Trophoblast cell (in vitro differentiated cells and primary cell): Measurements from ENCODE around the gene CACNA2D2.

Experiments
- DNase-seq, 2 donors: peaks; one replicate each; pipeline ENCODE4 v3.0.0-alpha.2; 2016
- H2AFZ ChIP-seq: 2 replicates; pipeline ENCODE4 v1.6.1; 2013; ENCODE audit warnings: low read length, moderate library complexity, mild to moderate bottlenecking; ENCODE audit not compliant: insufficient read depth, poor library complexity
- H2AK5ac ChIP-seq: 2 replicates; pipeline ENCODE4 v1.6.1; 2013; ENCODE audit warnings: mild to moderate bottlenecking, low read length
- H2BK120ac ChIP-seq: 2 replicates; pipeline ENCODE4 v1.6.1; 2013; ENCODE audit warnings: low read length, mild to moderate bottlenecking, moderate library complexity; ENCODE audit not compliant: insufficient read depth, poor library complexity
- H2BK12ac ChIP-seq: 2 replicates; pipeline ENCODE4 v1.6.1; 2013; ENCODE audit warnings: mild to moderate bottlenecking, low read length, moderate library complexity
- H2BK5ac ChIP-seq: 2 replicates; pipeline ENCODE4 v1.6.1; 2013; ENCODE audit warnings: low read length, low read depth, moderate library complexity, mild to moderate bottlenecking; ENCODE audit not compliant: poor library complexity
- H3K14ac ChIP-seq: 2 replicates; pipeline ENCODE4 v1.6.1; 2013; ENCODE audit warnings: mild to moderate bottlenecking, low read length
- H3K18ac ChIP-seq: 2 replicates; pipeline ENCODE4 v1.6.1; 2013; ENCODE audit warnings: mild to moderate bottlenecking, low read length
- H3K23ac ChIP-seq: 2 replicates; pipeline ENCODE4 v1.6.1; 2013; ENCODE audit warnings: low read length
- H3K27ac ChIP-seq: 2 replicates; pipeline ENCODE4 v1.5.1; 2013; ENCODE audit warnings: low read depth, mild to moderate bottlenecking, inconsistent platforms, low read length, moderate library complexity
- H3K27me3 ChIP-seq: 2 replicates; pipeline ENCODE4 v1.6.1; 2013; ENCODE audit warnings: inconsistent platforms, mild to moderate bottlenecking, low read length, moderate library complexity; ENCODE audit not compliant: insufficient read depth
- H3K36me3 ChIP-seq, 2 experiments: 1 replicate in 1 of 2; 2 replicates in 1 of 2; pipeline ENCODE4 v1.6.1; 2013; ENCODE audit warnings: low read length in 2 of 2, mild to moderate bottlenecking in 2 of 2, moderate library complexity in 1 of 2; ENCODE audit not compliant: insufficient read depth in 2 of 2, control insufficient read depth in 1 of 2
- H3K4ac ChIP-seq: 2 replicates; pipeline ENCODE4 v1.6.1; 2013; ENCODE audit warnings: low read depth, mild to moderate bottlenecking, low read length, moderate library complexity
- H3K4me1 ChIP-seq, 2 experiments: 1 replicate in 1 of 2; 2 replicates in 1 of 2; pipeline ENCODE4 v1.6.1; 2013; ENCODE audit warnings: low read length in 2 of 2, mild to moderate bottlenecking in 2 of 2, moderate library complexity in 1 of 2; ENCODE audit not compliant: insufficient read depth in 2 of 2, control insufficient read depth in 1 of 2
- H3K4me2 ChIP-seq: 2 replicates; pipeline ENCODE4 v1.6.1; 2013; ENCODE audit warnings: inconsistent platforms, mild to moderate bottlenecking, low read length, moderate library complexity
- H3K4me3 ChIP-seq: 2 replicates; pipeline ENCODE4 v1.5.1; 2013; ENCODE audit warnings: mild to moderate bottlenecking, low read depth, low read length, inconsistent platforms
- H3K79me1 ChIP-seq: one replicate; pipeline ENCODE4 v1.6.1; 2013; ENCODE audit warnings: low read length
- H3K79me2 ChIP-seq: 2 replicates; pipeline ENCODE4 v1.6.1; 2013; ENCODE audit warnings: low read length, mild to moderate bottlenecking; ENCODE audit not compliant: control insufficient read depth, insufficient read depth, poor library complexity
- H3K9ac ChIP-seq: 2 replicates; pipeline ENCODE4 v1.6.1; 2013; ENCODE audit warnings: mild to moderate bottlenecking, low read length
- H3K9me3 ChIP-seq: 2 replicates; pipeline ENCODE4 v1.6.1; 2013; ENCODE audit warnings: low read depth, mild to moderate bottlenecking, control low read depth, inconsistent platforms, low read length; ENCODE audit not compliant: insufficient read depth
- H4K12ac ChIP-seq: 2 replicates; pipeline ENCODE4 v1.6.1; 2013; ENCODE audit warnings: low read depth, mild to moderate bottlenecking, low read length, moderate library complexity
- H4K8ac ChIP-seq: 2 replicates; pipeline ENCODE4 v1.6.1; 2013; ENCODE audit warnings: low read depth, mild to moderate bottlenecking, low read length, moderate library complexity
- H4K91ac ChIP-seq: one replicate; pipeline ENCODE4 v1.6.1; 2013; ENCODE audit warnings: low read depth, mild to moderate bottlenecking, low read length, moderate library complexity
- WGBS: extraction: QIAGEN DNeasy Blood & Tissue Kit; methylation state at CpG from one replicate; pipeline ENCODE4 v1.1.7; 2013; ENCODE audit warnings: missing lambda C conversion rate; ENCODE audit not compliant: insufficient read length, insufficient coverage; ENCODE audit errors: extremely low coverage; 5-methylcytosine and 5-hydroxymethylcytosine counted together

The CACNA2D2 gene

GRCh38 chr3:50388720-50389413, 114.6 kb downstream of the CACNA2D2 start:
- no peak overlapping the region for H4K12ac ChIP-seq
- peaks cover 0 to 4% of the 10 kb centered on the region in 2 experiments for H3K4me1 ChIP-seq
- DNase-seq: no peak
- no peak overlapping the region for H3K4me3 ChIP-seq
- WGBS: no CpG with 5 or more reads among the region's 22 CpGs
- no peak overlapping the region for H3K27ac ChIP-seq
- no peaks in the 10 kb centered on the region for H3K36me3 ChIP-seq
- no peak overlapping the region for H4K91ac ChIP-seq
- H3K9me3 ChIP-seq: no peaks in the 10 kb centered on the region
- H3K18ac ChIP-seq: no peak overlapping the region
- H3K14ac ChIP-seq: no peak overlapping the region
- H4K8ac ChIP-seq: no peak overlapping the region
- no peak overlapping the region for H2BK5ac ChIP-seq
- no peak overlapping the region for H3K4me2 ChIP-seq
- no peak overlapping the region for H3K4ac ChIP-seq
- no peaks in the 10 kb centered on the region for H3K79me2 ChIP-seq
- H2AK5ac ChIP-seq: no peak overlapping the region
- H3K79me1 ChIP-seq: no peaks in the 10 kb centered on the region
- no peak overlapping the region for H2AFZ ChIP-seq
- H3K9ac ChIP-seq: no peak overlapping the region
- H3K27me3 ChIP-seq: no peaks in the 10 kb centered on the region
- H2BK12ac ChIP-seq: no peak overlapping the region
- H2BK120ac ChIP-seq: no peak overlapping the region
- H3K23ac ChIP-seq: no peak overlapping the region

- H3K4me1 ChIP-seq: peaks cover 0 to 4% of the 10 kb centered on the region in 2 experiments
These were observed 115.3 kb downstream of the CACNA2D2 start for GRCh38 chr3:50388016-50388719.

GRCh38 chr3:50385754-50386153, 117.7 kb downstream of the CACNA2D2 start:
- no peaks in the 10 kb centered on the region for H3K79me1 ChIP-seq

More at GRCh38 chr3:50388016-50388719, 115.3 kb downstream of the CACNA2D2 start:
- no peak for DNase-seq
- Histone ChIP-seq H3K79me1 (no peaks in the 10 kb centered on the region), H3K79me2 (no peaks in the 10 kb centered on the region), H3K23ac (no peak overlapping the region), H3K18ac (no peak overlapping the region), H3K4ac (no peak overlapping the region), H3K27ac (no peak overlapping the region), H3K9ac (no peak overlapping the region), H3K4me3 (no peak overlapping the region), H2BK12ac (no peak overlapping the region), H3K14ac (no peak overlapping the region), H3K9me3 (no peaks in the 10 kb centered on the region), H4K12ac (no peak overlapping the region), H3K4me2 (no peak overlapping the region), H2BK120ac (no peak overlapping the region), H3K36me3 (no peaks in the 10 kb centered on the region), H2AK5ac (no peak overlapping the region), H2AFZ (no peak overlapping the region), H3K27me3 (no peaks in the 10 kb centered on the region), H4K8ac (no peak overlapping the region), H2BK5ac (no peak overlapping the region), H4K91ac (no peak overlapping the region)
- WGBS: no CpG with 5 or more reads among the region's 25 CpGs

GRCh38 chr3:50383750-50384149, 119.7 kb downstream of the CACNA2D2 start:
- Histone ChIP-seq H4K91ac (no peak overlapping the region), H3K4me3 (no peak overlapping the region), H3K27me3 (no peaks in the 10 kb centered on the region), H2BK120ac (no peak overlapping the region), H4K8ac (no peak overlapping the region), H3K9me3 (no peaks in the 10 kb centered on the region), H3K4me1 (no peaks in the 10 kb centered on the region), H2AK5ac (no peak overlapping the region), H2AFZ (no peak overlapping the region), H3K79me1 (no peaks in the 10 kb centered on the region), H2BK12ac (no peak overlapping the region), H3K14ac (no peak overlapping the region), H3K4me2 (no peak overlapping the region), H3K27ac (no peak overlapping the region), H3K9ac (no peak overlapping the region), H3K4ac (no peak overlapping the region), H3K79me2 (no peaks in the 10 kb centered on the region), H4K12ac (no peak overlapping the region), H3K36me3 (no peaks in the 10 kb centered on the region), H3K23ac (no peak overlapping the region), H3K18ac (no peak overlapping the region), H2BK5ac (no peak overlapping the region)
- no peak for DNase-seq
- no CpG with 5 or more reads among the region's 6 CpGs for WGBS

More at GRCh38 chr3:50385754-50386153, 117.7 kb downstream of the CACNA2D2 start:
- H2AK5ac ChIP-seq: no peak overlapping the region
- no peak overlapping the region for H2BK12ac ChIP-seq
- H2BK120ac ChIP-seq: no peak overlapping the region
- no peak overlapping the region for H4K8ac ChIP-seq
- H3K14ac ChIP-seq: no peak overlapping the region
- no peaks in the 10 kb centered on the region for H3K9me3 ChIP-seq
- H4K12ac ChIP-seq: no peak overlapping the region
- no peak overlapping the region for H3K4ac ChIP-seq
- H3K27ac ChIP-seq: no peak overlapping the region
- H4K91ac ChIP-seq: no peak overlapping the region
- no peaks in the 10 kb centered on the region for H3K27me3 ChIP-seq
- H3K4me1 ChIP-seq: peaks cover 0 to 1% of the 10 kb centered on the region in 2 experiments
- H3K36me3 ChIP-seq: no peaks in the 10 kb centered on the region
- no peak for DNase-seq
- H3K9ac ChIP-seq: no peak overlapping the region
- no peak overlapping the region for H2BK5ac ChIP-seq
- H3K4me3 ChIP-seq: no peak overlapping the region
- H3K4me2 ChIP-seq: no peak overlapping the region
- no CpG with 5 or more reads among the region's 13 CpGs for WGBS
- H2AFZ ChIP-seq: no peak overlapping the region
- H3K18ac ChIP-seq: no peak overlapping the region
- H3K23ac ChIP-seq: no peak overlapping the region
- no peaks in the 10 kb centered on the region for H3K79me2 ChIP-seq
